ENCODE results near the gene CLTCL1.

Gene CLTCL1

DNA sequence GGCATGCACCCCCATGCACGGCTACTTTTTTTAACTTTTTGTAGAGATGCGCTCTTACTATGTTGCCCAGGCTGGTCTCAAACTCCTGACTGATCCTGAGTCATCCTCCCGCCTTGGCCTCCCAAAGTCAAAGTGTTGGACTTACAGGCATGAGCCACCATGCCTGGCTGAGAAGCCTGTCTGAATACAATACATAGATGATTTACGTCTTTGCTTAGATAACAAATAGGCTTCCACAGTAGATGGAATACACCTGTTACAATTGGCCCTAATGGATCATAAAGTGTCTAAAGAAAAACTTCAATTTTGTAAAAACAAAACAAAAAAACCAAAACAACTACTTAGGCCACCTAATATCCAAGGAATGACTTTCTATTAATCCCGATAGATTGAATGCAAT, 13.0 kb upstream of the CLTCL1 start:
- DNase-seq (ENCODE audit: low read depth) = no peak
- no peak overlapping the region for H3K4me3 ChIP-seq (ENCODE audit: low read length)
- TF ChIP-seq, protein P1, sequence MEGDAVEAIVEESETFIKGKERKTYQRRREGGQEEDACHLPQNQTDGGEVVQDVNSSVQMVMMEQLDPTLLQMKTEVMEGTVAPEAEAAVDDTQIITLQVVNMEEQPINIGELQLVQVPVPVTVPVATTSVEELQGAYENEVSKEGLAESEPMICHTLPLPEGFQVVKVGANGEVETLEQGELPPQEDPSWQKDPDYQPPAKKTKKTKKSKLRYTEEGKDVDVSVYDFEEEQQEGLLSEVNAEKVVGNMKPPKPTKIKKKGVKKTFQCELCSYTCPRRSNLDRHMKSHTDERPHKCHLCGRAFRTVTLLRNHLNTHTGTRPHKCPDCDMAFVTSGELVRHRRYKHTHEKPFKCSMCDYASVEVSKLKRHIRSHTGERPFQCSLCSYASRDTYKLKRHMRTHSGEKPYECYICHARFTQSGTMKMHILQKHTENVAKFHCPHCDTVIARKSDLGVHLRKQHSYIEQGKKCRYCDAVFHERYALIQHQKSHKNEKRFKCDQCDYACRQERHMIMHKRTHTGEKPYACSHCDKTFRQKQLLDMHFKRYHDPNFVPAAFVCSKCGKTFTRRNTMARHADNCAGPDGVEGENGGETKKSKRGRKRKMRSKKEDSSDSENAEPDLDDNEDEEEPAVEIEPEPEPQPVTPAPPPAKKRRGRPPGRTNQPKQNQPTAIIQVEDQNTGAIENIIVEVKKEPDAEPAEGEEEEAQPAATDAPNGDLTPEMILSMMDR (conservative IDR thresholded peaks at IDR 0.05; ENCODE audit: low read depth, low read length) = no peak

- no peak overlapping the region for H3K4me3 ChIP-seq (ENCODE audit: low read length)
- DNase-seq (ENCODE audit: low read depth) = no peak
- TF ChIP-seq, protein P1 (conservative IDR thresholded peaks at IDR 0.05; ENCODE audit: low read depth, low read length) = no peak
Observed at GRCh38 chr22:19303785-19304184, 12.3 kb upstream of the CLTCL1 start.

DNA sequence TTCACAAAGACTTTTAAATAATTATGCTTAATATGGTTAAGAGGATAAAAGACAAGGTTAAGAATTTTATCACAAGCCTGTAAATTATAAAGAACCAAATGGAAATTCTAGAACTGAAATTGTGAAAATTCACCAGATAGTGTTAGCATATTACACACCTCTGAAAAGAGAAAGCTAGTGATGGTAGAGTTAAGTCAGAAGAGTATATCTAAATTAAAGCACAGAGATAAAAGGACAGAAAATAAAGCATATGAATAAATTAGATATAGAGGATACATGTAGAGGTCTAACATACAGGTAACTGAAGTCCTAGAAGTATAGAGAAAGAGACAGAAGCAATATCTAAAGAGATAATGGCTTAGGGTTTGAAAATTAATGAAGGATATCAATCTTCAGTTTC, 4.2 kb upstream of the CLTCL1 start:
- TF ChIP-seq, protein P1 (conservative IDR thresholded peaks at IDR 0.05; ENCODE audit: low read depth, low read length) = no peak
- no peak for DNase-seq (ENCODE audit: low read depth)
- H3K4me3 ChIP-seq (ENCODE audit: low read length) = no peak overlapping the region

DNA sequence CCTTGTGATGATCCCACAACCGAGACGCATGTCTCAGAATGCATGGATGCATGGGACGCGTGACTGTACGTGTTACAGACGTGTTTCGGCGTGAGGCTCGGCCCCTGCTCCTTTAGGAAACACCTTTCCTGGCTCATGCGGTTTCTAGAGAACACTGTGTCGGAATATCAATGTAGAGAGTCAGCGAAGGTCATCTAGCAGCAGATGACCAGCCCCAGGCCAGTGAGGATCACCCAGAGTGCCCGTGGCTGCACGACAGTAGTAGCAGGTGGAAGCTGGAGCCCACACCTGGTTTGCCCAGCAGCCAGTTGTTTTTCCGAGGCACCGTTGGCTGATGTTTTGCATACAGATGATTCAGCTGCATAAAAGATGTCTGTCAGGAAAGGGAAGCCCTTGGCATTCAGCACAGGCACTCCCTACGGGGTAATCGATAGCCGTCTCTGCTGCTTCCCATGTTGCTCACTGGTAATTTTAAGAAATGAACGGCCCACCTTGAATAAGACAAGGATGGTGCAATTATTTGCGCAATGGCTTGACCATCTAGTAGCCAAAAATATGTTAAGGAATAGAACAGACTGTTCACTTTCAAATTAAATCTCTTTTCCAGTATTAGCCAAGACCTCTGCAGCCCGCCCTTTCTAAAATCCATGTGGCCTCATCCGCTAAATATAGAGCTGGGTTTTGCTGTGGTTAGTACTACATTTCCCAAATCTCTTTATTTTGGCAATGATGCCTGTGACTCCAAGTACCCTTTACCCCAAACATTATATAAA, 1.1 kb upstream of the CLTCL1 start:
- peak overlapping the region; percentile 71 for H3K4me3 ChIP-seq (ENCODE audit: low read length)
- DNase-seq (ENCODE audit: low read depth) = no peak
- TF ChIP-seq, protein P1 (conservative IDR thresholded peaks at IDR 0.05; ENCODE audit: low read depth, low read length) = no peak

DNA sequence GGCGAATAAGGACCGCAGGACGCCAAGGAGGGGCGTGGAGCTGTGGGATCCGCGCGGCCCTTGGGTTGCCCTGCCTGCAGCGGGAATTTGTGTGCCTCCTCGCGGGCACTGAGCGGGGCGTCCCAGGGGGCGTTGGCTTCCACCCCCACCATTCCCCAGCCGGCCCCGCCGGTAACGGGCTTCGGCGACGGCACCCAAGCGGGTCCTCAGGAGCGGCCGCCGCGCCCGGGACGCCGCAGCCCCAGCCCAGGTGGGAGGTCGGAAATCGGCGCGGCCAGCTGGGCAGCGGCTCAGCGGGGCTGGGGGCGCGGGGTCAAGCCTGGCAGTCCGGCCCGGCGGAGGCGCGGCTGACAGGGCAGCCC, 320 bp downstream of the CLTCL1 start:
- H3K4me3 ChIP-seq (ENCODE audit: low read length) = peak overlapping the region; percentile 65
- TF ChIP-seq, protein P1 (conservative IDR thresholded peaks at IDR 0.05; ENCODE audit: low read depth, low read length) = peak; percentile 6
- no peak for DNase-seq (ENCODE audit: low read depth)

- peak overlapping the region; percentile 65 for H3K4me3 ChIP-seq (ENCODE audit: low read length)
- no peak for DNase-seq (ENCODE audit: low read depth)
- TF ChIP-seq, protein P1 (conservative IDR thresholded peaks at IDR 0.05; ENCODE audit: low read depth, low read length) = no peak
Observed at GRCh38 chr22:19290400-19291217, 910 bp downstream of the CLTCL1 start.
